HFFc6 (cell line): Measurements from ENCODE around the gene MSANTD3. TPM values are rescaled to one million over a fixed set of nuclear protein-coding genes. Genes with fewer than 3 reads are reported as not detected.

Source experiments
- DNase-seq: peaks from one replicate; pipeline ENCODE4 v3.0.0-alpha.2; 2018
- H3K27ac Mint-ChIP-seq: 2 replicates; pipeline ENCODE4 v1.8.0; 2020; ENCODE audit warnings: mild to moderate bottlenecking, mixed read lengths
- H3K27me3 Mint-ChIP-seq: 2 replicates; pipeline ENCODE4 v1.8.0; 2021; ENCODE audit warnings: mild to moderate bottlenecking, moderate library complexity, mixed read lengths; ENCODE audit not compliant: insufficient read depth
- H3K36me3 Mint-ChIP-seq: 2 replicates; pipeline ENCODE4 v1.8.0; 2021; ENCODE audit warnings: low read depth, mixed read lengths
- H3K4me1 Mint-ChIP-seq: 2 replicates; pipeline ENCODE4 v1.8.0; 2020; ENCODE audit warnings: low read depth, mixed read lengths
- H3K4me3 Mint-ChIP-seq: 2 replicates; pipeline ENCODE4 v1.8.0; 2020; ENCODE audit warnings: mild to moderate bottlenecking, moderate library complexity, mixed read lengths
- H3K9me3 Mint-ChIP-seq: 2 replicates; pipeline ENCODE4 v1.8.0; 2020; ENCODE audit warnings: mild to moderate bottlenecking, mixed read lengths
- total RNA-seq, 6 experiments: library from RNA; stranded (reverse); fragmentation: NEBNext Ultra II Directional; extraction: Animal tissue kit (Norgen Biotek cat#: 25700); gene quantifications; 2 replicates in 1 of 6; 3 replicates in 5 of 6; pipeline ENCODE4 v1.2.3, GENCODE V29; 2021
- TF ChIP-seq, protein P1 (sequence below): fragments of 200-600 bp; sonication (generic); IDR thresholded peaks from 2 replicates; pipeline ENCODE4 v1.5.0; 2021; ENCODE audit warnings: antibody characterized with exemption, mild to moderate bottlenecking

The MSANTD3 gene
- total RNA-seq, 6 experiments from 2014 or later: 56.9 to 76.1 (median 71.2) TPM

DNA sequence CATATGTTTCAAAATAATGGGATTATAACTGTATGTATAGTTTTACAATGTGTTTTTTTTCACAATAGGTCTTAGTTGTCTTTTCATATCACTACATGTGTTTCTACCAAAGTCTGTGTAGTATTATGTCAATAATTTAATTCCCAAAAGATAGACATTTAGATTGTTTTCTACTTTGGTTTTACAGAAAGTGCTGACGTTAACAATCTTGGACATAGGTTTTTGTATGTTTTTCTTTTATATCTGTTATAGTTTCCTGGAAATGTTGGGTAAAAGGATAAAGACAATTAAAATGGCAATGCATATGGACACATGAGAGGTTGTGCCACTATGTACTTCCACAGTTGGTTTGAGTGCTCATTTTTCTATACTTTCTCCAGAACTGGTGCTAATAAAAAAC is 61.2 kb downstream of the MSANTD3 start:
- H3K4me3 Mint-ChIP-seq: no peak overlapping the region
- H3K27me3 Mint-ChIP-seq: no peaks in the 10 kb centered on the region
- TF ChIP-seq, protein P1, sequence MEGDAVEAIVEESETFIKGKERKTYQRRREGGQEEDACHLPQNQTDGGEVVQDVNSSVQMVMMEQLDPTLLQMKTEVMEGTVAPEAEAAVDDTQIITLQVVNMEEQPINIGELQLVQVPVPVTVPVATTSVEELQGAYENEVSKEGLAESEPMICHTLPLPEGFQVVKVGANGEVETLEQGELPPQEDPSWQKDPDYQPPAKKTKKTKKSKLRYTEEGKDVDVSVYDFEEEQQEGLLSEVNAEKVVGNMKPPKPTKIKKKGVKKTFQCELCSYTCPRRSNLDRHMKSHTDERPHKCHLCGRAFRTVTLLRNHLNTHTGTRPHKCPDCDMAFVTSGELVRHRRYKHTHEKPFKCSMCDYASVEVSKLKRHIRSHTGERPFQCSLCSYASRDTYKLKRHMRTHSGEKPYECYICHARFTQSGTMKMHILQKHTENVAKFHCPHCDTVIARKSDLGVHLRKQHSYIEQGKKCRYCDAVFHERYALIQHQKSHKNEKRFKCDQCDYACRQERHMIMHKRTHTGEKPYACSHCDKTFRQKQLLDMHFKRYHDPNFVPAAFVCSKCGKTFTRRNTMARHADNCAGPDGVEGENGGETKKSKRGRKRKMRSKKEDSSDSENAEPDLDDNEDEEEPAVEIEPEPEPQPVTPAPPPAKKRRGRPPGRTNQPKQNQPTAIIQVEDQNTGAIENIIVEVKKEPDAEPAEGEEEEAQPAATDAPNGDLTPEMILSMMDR: no peak
- no peaks in the 10 kb centered on the region for H3K9me3 Mint-ChIP-seq
- H3K4me1 Mint-ChIP-seq: peaks cover 16% of the 10 kb centered on the region
- no peaks in the 10 kb centered on the region for H3K36me3 Mint-ChIP-seq
- no peak for DNase-seq
- H3K27ac Mint-ChIP-seq: no peak overlapping the region

DNA sequence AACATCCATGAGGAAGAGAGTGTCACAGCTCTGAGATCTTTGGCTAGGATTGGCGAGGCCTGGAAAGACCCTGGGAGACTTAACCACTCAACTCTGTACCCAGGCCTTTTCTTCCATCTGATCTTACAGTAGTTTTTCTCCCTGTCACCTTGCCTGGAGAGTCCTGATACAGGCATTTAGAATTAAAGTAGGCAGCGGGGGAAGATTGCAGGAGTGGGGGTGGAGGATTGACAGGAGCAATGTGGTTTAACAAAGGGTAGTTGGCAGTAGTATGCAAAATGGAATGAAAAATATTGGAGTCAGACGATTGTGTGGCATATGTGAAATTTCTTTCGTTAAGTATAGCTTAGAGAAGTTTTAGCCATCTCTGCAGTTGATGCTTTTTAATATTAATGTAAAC is 62.9 kb downstream of the MSANTD3 start:
- TF ChIP-seq, protein P1: no peak
- no peak overlapping the region for H3K4me3 Mint-ChIP-seq
- no peak overlapping the region for H3K27ac Mint-ChIP-seq

DNA sequence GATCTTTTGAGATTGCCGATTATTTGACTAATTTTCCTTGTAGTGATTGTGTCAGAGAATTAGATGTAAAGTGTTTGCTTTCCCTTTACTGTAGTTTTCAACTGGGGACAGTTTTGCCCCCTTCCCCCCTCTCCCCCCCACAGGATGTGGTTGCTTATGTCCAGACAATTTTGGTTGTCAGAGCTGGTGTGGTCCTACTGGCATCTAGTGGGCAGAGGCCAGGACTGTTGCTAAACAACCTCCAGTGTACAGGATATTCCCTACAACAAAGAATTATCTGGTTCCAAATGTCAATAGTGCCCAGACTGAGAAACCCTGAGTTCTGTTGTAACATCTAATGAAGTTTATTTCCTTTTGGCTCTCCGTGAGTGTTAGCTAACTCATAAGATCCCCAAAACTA is 66.0 kb downstream of the MSANTD3 start:
- no peaks in the 10 kb centered on the region for H3K9me3 Mint-ChIP-seq
- no peaks in the 10 kb centered on the region for H3K36me3 Mint-ChIP-seq
- no peaks in the 10 kb centered on the region for H3K27me3 Mint-ChIP-seq
- TF ChIP-seq, protein P1: peak; percentile 34; the same call in 1 of the 2 replicates
- peaks cover 28% of the 10 kb centered on the region for H3K4me1 Mint-ChIP-seq
- H3K27ac Mint-ChIP-seq: no peak overlapping the region; the same call in 1 of the 2 replicates
- DNase-seq: peak; percentile 45
- no peak overlapping the region for H3K4me3 Mint-ChIP-seq

More for the DNA sequence above, 62.9 kb downstream of the MSANTD3 start:
- H3K36me3 Mint-ChIP-seq: no peaks in the 10 kb centered on the region
- no peaks in the 10 kb centered on the region for H3K9me3 Mint-ChIP-seq
- DNase-seq: no peak
- no peaks in the 10 kb centered on the region for H3K27me3 Mint-ChIP-seq
- peaks cover 18% of the 10 kb centered on the region for H3K4me1 Mint-ChIP-seq

DNA sequence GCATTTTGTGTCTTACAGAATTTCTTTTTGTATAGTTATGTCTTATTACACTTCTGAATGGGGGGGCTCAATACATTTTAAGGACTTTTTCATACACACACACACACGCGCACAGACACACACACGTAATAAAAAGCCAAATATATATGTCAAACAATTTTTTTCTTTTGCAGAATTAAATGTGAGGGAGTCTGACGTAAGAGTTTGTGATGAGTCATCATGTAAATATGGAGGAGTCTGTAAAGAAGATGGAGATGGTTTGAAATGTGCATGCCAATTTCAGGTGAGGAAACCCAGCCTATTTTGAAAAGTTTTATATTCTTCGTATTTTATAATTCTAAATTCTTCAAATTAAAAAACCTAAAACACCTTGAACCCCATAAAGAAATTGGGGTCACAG is 71.6 kb downstream of the MSANTD3 start:
- Mint-ChIP-seq H3K27me3 (no peaks in the 10 kb centered on the region), H3K27ac (no peak overlapping the region), H3K36me3 (no peaks in the 10 kb centered on the region), H3K4me3 (no peak overlapping the region), H3K9me3 (no peaks in the 10 kb centered on the region), H3K4me1 (peaks cover 32% of the 10 kb centered on the region)
- no peak for DNase-seq
- TF ChIP-seq, protein P1: no peak

DNA sequence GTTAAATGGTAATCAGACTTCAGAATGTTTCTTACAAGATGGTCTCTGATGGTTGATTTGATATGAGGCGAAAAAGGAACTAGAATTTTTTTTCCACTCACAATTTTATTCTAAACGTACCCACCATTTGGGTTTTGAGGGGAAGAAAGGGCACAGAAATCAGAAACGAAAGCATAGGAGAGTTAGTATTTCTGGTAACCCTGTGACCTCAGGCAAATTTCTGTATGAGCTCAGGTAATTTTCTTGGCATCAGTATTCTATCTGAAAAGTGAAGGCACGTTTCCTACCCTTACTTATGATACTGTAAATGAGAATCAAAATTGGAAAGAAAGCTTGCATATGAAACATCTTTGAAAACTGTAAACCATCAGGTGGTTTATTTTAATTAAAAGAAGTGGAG is 72.5 kb downstream of the MSANTD3 start:
- H3K9me3 Mint-ChIP-seq: no peaks in the 10 kb centered on the region
- no peak overlapping the region for H3K27ac Mint-ChIP-seq
- no peaks in the 10 kb centered on the region for H3K27me3 Mint-ChIP-seq
- H3K4me1 Mint-ChIP-seq: peaks cover 32% of the 10 kb centered on the region
- DNase-seq: no peak
- no peak overlapping the region for H3K4me3 Mint-ChIP-seq
- no peaks in the 10 kb centered on the region for H3K36me3 Mint-ChIP-seq
- TF ChIP-seq, protein P1: no peak

DNA sequence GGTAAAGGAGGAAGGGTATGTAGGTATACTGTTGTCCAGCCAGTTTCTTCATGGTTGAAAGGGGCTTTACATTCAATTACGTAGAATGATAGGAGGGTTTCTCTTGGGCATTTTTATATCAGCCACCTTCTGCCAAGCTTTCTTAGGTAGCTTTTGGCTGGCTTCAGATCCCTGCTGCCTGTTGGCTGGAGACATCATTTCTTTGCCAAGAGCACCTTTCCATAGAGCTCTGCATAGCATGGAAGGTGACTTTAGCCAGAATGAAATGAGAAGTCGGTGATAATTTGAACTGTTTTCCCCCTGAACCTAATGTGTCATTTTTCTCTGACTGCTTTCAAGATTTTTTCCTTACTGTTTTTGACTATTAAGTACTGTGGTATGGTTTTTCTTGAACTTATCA is 72.9 kb downstream of the MSANTD3 start:
- peaks cover 32% of the 10 kb centered on the region for H3K4me1 Mint-ChIP-seq
- TF ChIP-seq, protein P1: no peak
- no peak for DNase-seq
- no peak overlapping the region for H3K27ac Mint-ChIP-seq
- no peaks in the 10 kb centered on the region for H3K9me3 Mint-ChIP-seq
- no peak overlapping the region for H3K4me3 Mint-ChIP-seq
- no peaks in the 10 kb centered on the region for H3K27me3 Mint-ChIP-seq
- H3K36me3 Mint-ChIP-seq: no peaks in the 10 kb centered on the region
